VCaP (cell line): Measurements from ENCODE around the gene CERKL.

ENCODE experiments used
- H3K27ac ChIP-seq: fragments of 450-650 bp; 2 replicates; pipeline ENCODE4 v1.5.1; 2017
- CTCF ChIP-seq: fragments of 450-650 bp; conservative IDR thresholded peaks from 2 replicates; pipeline ENCODE4 v1.5.1; 2017; ENCODE audit warnings: mild to moderate bottlenecking, moderate library complexity

The CERKL gene

GRCh38 chr2:181616715-181617114 lies 40.2 kb downstream of the CERKL start:
- H3K27ac ChIP-seq = no peak overlapping the region
- TF ChIP-seq CTCF = no peak

GRCh38 chr2:181614874-181615638 lies 41.8 kb downstream of the CERKL start:
- no peak overlapping the region for H3K27ac ChIP-seq
- TF ChIP-seq CTCF = no peak

- H3K27ac ChIP-seq = peak overlapping the region; percentile 42
- no peak for TF ChIP-seq CTCF
Observed at GRCh38 chr2:181613241-181613640, 43.7 kb downstream of the CERKL start.

- no peak for TF ChIP-seq CTCF
- no peak overlapping the region for H3K27ac ChIP-seq
Observed at GRCh38 chr2:181607629-181608590, 49.0 kb downstream of the CERKL start.

GRCh38 chr2:181605889-181606837 lies 50.7 kb downstream of the CERKL start:
- TF ChIP-seq CTCF = no peak
- H3K27ac ChIP-seq = no peak overlapping the region

GRCh38 chr2:181602017-181602416 lies 54.9 kb downstream of the CERKL start:
- no peak overlapping the region for H3K27ac ChIP-seq
- no peak for TF ChIP-seq CTCF
